ENCODE data around the gene CAPN11. TPM values are rescaled to one million over a fixed set of nuclear protein-coding genes. Genes with fewer than 3 reads are reported as not detected.

CAPN11 gene
- total RNA-seq, 1 donor from 2014 or later = 0.25 TPM

GRCh38 chr6:44207966-44208365 lies 49.3 kb downstream of the CAPN11 start:
- no peak for DNase-seq
- TF ChIP-seq, protein P1, sequence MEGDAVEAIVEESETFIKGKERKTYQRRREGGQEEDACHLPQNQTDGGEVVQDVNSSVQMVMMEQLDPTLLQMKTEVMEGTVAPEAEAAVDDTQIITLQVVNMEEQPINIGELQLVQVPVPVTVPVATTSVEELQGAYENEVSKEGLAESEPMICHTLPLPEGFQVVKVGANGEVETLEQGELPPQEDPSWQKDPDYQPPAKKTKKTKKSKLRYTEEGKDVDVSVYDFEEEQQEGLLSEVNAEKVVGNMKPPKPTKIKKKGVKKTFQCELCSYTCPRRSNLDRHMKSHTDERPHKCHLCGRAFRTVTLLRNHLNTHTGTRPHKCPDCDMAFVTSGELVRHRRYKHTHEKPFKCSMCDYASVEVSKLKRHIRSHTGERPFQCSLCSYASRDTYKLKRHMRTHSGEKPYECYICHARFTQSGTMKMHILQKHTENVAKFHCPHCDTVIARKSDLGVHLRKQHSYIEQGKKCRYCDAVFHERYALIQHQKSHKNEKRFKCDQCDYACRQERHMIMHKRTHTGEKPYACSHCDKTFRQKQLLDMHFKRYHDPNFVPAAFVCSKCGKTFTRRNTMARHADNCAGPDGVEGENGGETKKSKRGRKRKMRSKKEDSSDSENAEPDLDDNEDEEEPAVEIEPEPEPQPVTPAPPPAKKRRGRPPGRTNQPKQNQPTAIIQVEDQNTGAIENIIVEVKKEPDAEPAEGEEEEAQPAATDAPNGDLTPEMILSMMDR (IDR thresholded peaks at IDR 0.05; ENCODE audit: borderline replicate concordance) = no peak
- Histone ChIP-seq H3K36me3 (no peaks in the 10 kb centered on the region), H3K4me3 (no peak overlapping the region), H3K27me3 (ENCODE audit: low read depth) (no peaks in the 10 kb centered on the region), H3K27ac (replicated peaks) (no peak overlapping the region), H3K9me3 (replicated peaks) (no peaks in the 10 kb centered on the region), H3K4me1 (peaks cover 9% of the 10 kb centered on the region)
- intact Hi-C loops (cut with micrococcal nuclease) = no loop called here

DNA sequence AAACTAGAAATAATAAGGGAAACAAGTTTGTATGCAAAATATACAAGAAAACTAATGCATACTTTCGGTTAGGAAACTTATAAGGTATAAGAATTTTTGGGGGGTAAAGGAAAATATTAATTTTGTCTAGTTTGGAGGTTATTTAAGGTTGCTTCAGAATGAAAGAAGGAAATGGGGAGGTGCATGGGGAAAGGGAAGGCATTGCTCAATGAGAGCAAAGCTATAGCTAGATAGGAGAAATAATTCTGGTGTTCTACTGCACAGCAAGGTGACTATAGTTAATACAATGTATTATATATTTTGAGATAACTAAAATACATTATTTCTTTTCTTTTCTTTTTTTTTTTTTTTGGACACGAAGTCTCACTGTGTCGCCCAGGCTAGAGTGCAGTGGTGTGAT lies 52.7 kb downstream of the CAPN11 start:
- H3K27me3 ChIP-seq (ENCODE audit: low read depth) = no peaks in the 10 kb centered on the region
- DNase-seq = no peak
- TF ChIP-seq, protein P1 (IDR thresholded peaks at IDR 0.05; ENCODE audit: borderline replicate concordance) = no peak
- H3K4me1 ChIP-seq = peaks cover 5% of the 10 kb centered on the region
- no peak overlapping the region for H3K27ac ChIP-seq (replicated peaks)
- intact Hi-C loops (cut with micrococcal nuclease) = no loop called here
- no peak overlapping the region for H3K4me3 ChIP-seq
- H3K9me3 ChIP-seq (replicated peaks) = no peaks in the 10 kb centered on the region
- H3K36me3 ChIP-seq = no peaks in the 10 kb centered on the region

DNA sequence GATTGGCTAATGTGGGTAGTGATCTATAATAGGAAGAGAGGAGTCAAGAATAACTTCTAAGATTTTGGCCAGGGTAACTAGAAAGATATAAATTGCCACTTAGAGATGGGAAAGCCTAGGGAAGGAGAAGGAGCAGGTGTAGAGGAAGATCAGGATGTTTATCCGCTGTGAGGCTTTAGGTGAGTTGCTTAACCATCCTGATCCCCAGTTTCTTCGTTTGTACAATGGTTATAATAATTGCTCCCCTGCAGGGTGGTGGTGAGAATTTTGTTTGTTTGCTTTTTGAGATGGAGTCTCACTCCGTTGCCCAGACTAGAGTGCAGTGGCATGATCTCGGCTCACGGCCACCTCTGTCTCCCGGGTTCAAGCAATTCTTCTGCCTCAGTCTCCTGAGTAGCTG lies 55.7 kb downstream of the CAPN11 start:
- Histone ChIP-seq H3K4me3 (no peak overlapping the region), H3K9me3 (replicated peaks) (no peaks in the 10 kb centered on the region), H3K27ac (replicated peaks) (no peak overlapping the region), H3K4me1 (peaks cover 36% of the 10 kb centered on the region), H3K36me3 (no peaks in the 10 kb centered on the region), H3K27me3 (ENCODE audit: low read depth) (no peaks in the 10 kb centered on the region)
- intact Hi-C loops (cut with micrococcal nuclease) = no loop called here
- TF ChIP-seq, protein P1 (IDR thresholded peaks at IDR 0.05; ENCODE audit: borderline replicate concordance) = no peak
- no peak for DNase-seq

- Histone ChIP-seq H3K4me1 (peaks cover 61% of the 10 kb centered on the region), H3K4me3 (peak within 1 kb of the TSS; percentile 22), H3K9me3 (replicated peaks) (no peaks in the 10 kb centered on the region), H3K27me3 (ENCODE audit: low read depth) (no peaks in the 10 kb centered on the region), H3K36me3 (no peaks in the 10 kb centered on the region), H3K27ac (replicated peaks) (peak within 1 kb of the TSS; percentile 98)
- DNase-seq = peak; percentile 46
- intact Hi-C loops (cut with micrococcal nuclease) = no loop called here
- TF ChIP-seq, protein P1 (IDR thresholded peaks at IDR 0.05; ENCODE audit: borderline replicate concordance) = no peak
Measured at GRCh38 chr6:44216677-44217331, 58.2 kb downstream of the CAPN11 start, which contains the start of gene MYMX. Gene MYMX (plus strand): TSS chr6:44216926. CDS start chr6:44217472, 546 bp downstream.

GRCh38 chr6:44217332-44218143 lies 58.9 kb downstream of the CAPN11 start:
- peak overlapping the region; percentile 98 for H3K27ac ChIP-seq (replicated peaks)
- peak; percentile 79 for DNase-seq
- intact Hi-C loops (cut with micrococcal nuclease) = no loop called here
- H3K4me3 ChIP-seq = peak overlapping the region; percentile 22
- no peaks in the 10 kb centered on the region for H3K27me3 ChIP-seq (ENCODE audit: low read depth)
- H3K9me3 ChIP-seq (replicated peaks) = no peaks in the 10 kb centered on the region
- no peaks in the 10 kb centered on the region for H3K36me3 ChIP-seq
- peaks cover 68% of the 10 kb centered on the region for H3K4me1 ChIP-seq
- TF ChIP-seq, protein P1 (IDR thresholded peaks at IDR 0.05; ENCODE audit: borderline replicate concordance) = no peak
